ENCODE measurements around the gene IGLL5.
A peak's percentile ranks its signal among the peaks of the same experiment; 100 is the strongest.

IGLL5 gene

DNA sequence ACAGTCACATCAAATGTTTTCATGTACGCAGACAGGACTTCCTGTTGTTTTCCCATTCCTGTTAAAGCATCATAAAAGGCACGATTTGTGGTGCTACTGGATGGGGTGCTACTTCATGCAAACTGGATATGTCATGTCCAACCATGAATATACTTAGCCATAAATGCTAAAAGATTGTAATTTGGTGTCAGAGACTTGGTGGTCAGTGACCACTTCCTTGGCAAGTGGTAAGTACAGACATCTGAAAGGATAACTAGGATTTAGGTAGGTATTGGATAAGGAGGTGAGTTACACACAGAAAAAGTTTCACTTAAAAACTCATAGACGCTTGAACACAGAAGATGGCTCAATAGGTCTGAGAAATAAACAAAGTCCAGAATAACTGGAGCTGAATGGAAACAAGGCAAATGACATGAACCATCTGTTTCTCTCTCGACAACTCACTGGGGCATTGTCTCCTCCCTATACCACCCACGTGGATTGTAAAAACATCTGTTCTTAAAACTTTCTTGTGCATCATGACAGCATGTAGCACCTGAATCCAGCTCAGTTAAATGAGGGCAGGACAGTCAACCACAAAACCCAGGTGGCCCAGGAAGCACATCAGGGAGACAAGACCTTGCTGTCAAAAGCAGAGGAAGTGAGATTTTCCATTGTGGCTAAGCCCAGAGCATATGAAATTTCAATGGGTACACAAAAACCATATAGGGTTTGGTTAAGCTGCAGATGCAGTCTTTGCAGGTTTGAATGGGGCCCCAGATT, 22.1 kb upstream of the IGLL5 start:
- DNase-seq = no peak

DNA sequence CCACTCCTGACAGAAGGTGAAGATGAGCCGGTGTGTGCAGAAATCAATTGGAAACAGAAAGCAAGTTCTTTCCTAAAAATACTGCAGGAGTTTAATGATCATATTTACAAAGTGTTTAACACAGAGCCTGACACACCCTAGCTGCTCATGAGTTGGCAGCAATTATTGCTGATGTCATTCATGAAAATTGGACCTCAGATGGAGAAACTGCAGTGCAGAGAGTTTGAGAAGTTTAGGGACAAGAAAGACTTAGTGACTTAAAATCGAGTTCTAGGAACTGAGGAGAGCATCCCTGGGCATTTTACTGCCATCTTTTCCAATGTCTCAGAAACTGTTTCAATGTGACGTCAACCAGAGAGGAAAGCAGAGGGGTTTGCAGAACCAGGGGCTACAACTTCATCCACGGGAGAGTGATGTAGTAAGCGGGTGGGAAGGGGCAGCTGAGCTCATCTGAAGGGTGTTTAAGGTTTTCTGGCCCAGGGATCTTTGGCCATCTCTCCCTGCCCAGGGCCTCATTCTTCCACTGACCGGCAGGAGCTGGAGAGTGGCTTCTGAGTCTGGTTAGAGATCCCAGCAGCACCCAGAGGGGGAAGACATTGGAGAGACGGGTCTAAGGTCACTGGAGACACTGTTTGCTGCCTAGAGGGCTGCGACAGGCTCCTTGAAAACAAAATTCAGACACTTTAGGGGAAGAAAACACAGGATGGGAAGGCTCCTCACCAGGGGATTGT, 21.1 kb upstream of the IGLL5 start:
- DNase-seq = no peak

DNA sequence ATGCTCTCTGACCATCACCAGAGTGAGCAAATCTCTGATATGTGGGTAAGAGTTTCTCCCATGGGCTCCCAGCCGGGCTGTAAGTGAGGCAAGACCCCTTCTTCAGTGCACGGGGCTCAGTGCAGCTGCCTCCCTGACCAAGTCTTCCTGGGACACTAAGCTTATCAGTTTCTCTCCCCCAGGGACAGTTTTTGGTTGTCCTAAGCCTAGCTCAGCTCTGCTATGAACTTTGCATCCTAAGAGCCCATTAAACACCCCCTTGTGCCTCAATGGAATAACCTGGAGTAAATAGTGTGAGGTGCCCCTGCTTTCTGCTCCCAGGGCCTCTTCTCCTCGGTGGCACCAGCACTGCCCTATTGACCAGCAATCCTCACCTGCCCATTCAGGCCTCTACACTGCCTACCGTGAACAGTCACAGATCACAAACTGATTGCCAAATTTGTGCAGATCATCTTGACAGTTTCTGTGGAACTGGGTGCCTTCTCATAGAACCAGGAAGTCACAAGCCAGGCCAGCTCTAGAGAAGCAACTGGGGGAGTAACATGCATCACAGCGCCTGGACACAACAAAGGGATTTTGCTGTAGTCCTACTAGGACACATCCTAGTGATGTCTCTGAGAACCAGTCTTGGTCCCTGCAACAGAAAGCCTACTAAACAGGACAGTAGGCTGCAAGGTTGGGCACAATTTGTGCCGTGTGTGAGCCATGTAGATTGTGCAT, 19.5 kb upstream of the IGLL5 start:
- DNase-seq = no peak

DNA sequence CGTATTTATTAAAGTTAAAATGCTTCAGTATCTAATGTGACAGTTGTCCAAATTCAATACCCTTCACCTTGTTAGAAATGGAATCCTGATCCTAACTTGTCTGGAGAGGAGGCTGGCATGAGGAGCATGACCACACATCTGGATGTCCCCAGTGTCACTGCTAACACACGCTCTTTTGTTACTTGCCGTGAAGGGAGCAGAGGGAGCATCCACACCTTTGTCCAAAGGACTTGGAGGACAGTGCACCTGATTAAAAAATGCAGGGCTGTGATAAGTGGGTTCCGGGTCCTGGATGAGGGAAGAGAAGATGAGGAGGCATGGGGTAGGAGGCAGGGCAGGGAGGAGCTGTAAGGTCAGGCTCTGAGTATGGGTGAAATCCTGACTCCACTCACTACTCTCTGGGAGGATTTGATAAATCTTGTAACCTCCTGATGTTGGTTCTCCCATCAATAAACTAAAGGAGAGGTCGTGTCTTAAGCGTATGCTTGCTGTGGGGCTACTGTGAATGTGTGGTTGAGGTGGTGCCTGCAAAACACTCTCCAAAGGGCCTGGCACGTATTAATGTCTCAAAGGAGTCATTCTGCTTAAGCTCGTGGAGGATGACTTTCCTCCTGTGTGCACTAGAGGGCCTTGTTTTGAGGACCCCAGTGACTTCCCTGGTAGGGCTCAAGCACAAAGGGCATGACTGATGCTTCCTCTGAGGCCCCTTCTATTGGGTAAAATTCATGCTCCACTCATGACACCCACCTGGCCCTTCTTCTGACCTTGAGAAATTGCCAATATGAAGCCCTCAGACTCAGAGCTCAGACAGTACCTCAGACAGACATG, 16.8 kb upstream of the IGLL5 start:
- DNase-seq = no peak

DNA sequence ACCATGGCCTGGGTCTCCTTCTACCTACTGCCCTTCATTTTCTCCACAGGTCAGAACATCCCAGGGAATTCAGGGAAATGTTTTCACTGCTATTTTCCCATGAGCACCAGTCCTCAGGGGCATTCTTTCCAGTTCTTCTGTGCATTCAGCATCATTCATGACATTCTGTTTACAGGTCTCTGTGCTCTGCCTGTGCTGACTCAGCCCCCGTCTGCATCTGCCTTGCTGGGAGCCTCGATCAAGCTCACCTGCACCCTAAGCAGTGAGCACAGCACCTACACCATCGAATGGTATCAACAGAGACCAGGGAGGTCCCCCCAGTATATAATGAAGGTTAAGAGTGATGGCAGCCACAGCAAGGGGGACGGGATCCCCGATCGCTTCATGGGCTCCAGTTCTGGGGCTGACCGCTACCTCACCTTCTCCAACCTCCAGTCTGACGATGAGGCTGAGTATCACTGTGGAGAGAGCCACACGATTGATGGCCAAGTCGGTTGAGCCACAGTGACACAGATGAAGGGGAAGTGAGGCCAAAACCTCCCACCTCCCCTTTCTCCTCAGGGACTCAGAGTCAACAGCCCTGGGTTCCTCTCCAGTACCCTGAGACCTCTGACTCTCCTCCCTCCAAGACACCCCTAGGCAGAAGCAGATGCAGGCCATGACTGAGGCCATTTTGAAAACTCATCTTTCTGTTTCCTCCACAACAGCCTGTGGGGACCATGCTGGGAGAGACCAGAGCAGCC, 15.9 kb upstream of the IGLL5 start:
- no peak for DNase-seq

GRCh38 chr22:22872722-22873708, 14.6 kb upstream of the IGLL5 start:
- no peak for DNase-seq

- peak; percentile 16 for DNase-seq
Observed at GRCh38 chr22:22877523-22878210, 9.9 kb upstream of the IGLL5 start.

DNA sequence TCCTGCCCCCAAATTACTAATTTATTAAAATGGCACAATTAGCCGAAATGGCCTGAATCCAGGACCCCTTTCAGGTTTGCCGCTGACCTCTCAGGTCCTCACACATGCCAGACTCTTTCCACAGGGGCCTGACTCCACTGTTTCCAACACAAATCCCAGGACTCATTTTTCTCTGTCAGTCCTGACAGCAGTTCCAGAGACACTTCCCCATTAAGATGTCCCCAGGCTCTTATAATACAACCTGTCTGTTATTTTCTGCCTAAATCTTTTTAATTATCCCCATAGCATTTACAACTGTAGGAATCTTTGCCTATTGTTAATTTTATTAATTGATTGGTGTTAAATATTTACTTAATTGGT, 9.4 kb upstream of the IGLL5 start:
- DNase-seq = no peak

GRCh38 chr22:22878801-22879674, 8.6 kb upstream of the IGLL5 start:
- DNase-seq = no peak

DNA sequence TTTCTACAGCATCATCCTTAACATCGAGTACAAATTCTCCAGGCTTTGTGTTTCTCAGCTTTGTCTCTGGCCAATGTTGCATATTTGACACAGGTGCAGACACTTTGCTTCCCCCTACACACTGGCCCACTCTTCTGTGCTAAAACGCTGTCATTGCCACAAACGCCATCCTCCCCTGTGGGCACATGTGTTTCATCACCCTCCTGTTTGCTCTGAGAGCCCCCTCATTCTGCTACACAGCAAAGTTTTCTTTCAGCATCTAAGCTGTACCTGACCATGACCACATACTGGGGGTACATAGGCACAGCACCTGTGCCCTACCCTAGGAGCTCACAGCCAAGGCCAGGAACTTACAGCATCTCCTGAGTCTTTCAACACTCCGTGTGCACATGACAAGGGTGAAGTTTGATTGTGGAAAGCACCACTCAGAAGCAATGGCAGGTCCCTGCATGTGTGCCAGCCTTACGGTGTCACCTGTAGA, 7.9 kb upstream of the IGLL5 start:
- no peak for DNase-seq

- no peak for DNase-seq
Observed at GRCh38 chr22:22880645-22881044, 7.0 kb upstream of the IGLL5 start.

- DNase-seq = no peak
Observed at GRCh38 chr22:22881116-22882000, 6.3 kb upstream of the IGLL5 start.

- no peak for DNase-seq
Observed at GRCh38 chr22:22882033-22882717, 5.4 kb upstream of the IGLL5 start.

DNA sequence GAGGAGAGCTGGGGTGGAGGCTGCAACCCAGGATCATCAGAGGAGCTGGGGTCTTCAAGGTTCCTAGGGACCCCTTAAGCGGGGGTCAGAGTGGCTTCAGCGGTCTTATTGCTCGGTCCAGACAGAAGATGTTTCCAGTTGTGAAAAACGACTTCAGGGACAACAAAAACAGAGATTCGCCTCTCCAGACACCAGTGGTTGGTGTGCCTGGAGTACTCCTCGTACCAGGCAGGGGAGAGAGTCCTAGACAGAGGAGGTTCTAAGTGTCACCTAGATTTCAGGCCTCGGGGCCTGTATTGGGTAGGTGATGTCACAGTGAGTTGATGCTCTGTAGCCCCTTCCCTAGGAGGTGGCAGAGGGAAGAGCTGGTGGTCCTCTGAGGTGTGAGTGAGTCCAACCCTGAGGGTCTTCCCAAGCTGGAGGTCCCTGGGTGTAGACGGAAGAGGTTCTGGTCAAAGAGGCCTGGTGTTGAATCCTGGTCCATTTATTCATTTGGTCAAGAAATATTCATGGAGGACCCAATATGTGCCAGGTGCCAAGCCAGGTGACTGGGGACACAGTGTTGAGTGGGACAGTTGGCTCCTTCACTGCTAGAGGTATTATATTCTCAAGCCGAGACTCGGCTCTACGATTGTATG, 4.4 kb upstream of the IGLL5 start:
- DNase-seq = no peak

GRCh38 chr22:22884010-22884887, 3.4 kb upstream of the IGLL5 start:
- no peak for DNase-seq

All from GOT3 (cell line).